Measurements from ENCODE around the gene MACIR. TPM values are rescaled to one million over a fixed set of nuclear protein-coding genes. Genes with fewer than 3 reads are reported as not detected.

MACIR gene
- total and polyA plus RNA-seq, 2 donors (not counting 1 experiment from before 2014, with no cell fraction given): 3.5 to 7.3 TPM

GRCh38 chr5:103232393-103232999, 26.1 kb upstream of the MACIR start:
- H4K20me1 ChIP-seq (ENCODE audit: control insufficient read depth, extremely low read depth, insufficient read depth, low read length): no peaks in the 10 kb centered on the region
- DNase-seq (ENCODE audit: low read depth in 2 of 2): peak; percentile 44 to 63
- H3K9me3 ChIP-seq (ENCODE audit: control insufficient read depth, insufficient read depth, low read depth, low read length): no peaks in the 10 kb centered on the region
- no peaks in the 10 kb centered on the region for H3K27me3 ChIP-seq (ENCODE audit: control insufficient read depth, insufficient read depth, low read length)
- TF ChIP-seq EZH2 (IDR thresholded peaks at IDR 0.05; ENCODE audit: low read length, missing control alignments) (no peak), CTCF (conservative IDR thresholded peaks at IDR 0.05 in 1 of 2, IDR thresholded peaks at IDR 0.05 in 1 of 2; ENCODE audit: low read depth in 1 of 2, low read length in 2 of 2) (peak; percentile 70 to 84)
- H3K4me2 ChIP-seq (ENCODE audit: extremely low read depth, insufficient read depth, low read length): no peak overlapping the region
- H3K79me2 ChIP-seq (ENCODE audit: control insufficient read depth, insufficient read depth, low read length): no peaks in the 10 kb centered on the region
- H3K27ac ChIP-seq (ENCODE audit: insufficient read depth, low read length): no peak overlapping the region
- no peaks in the 10 kb centered on the region for H3K36me3 ChIP-seq (ENCODE audit: control insufficient read depth, insufficient read depth, low read length)
- no peak overlapping the region for H2AFZ ChIP-seq (ENCODE audit: low read length)
- no peaks in the 10 kb centered on the region for H3K4me1 ChIP-seq (ENCODE audit: control insufficient read depth, extremely low read depth, insufficient read depth, low read length)
- H3K4me3 ChIP-seq (replicated peaks in 1 of 4; ENCODE audit: control extremely low read depth in 1 of 4, insufficient read depth in 1 of 4, low read depth in 3 of 4, low read length in 4 of 4): no peak overlapping the region
- no peak overlapping the region for H3K9ac ChIP-seq (ENCODE audit: insufficient read depth, low read length)

- H3K4me2 ChIP-seq (ENCODE audit: extremely low read depth, insufficient read depth, low read length): no peak overlapping the region
- peak in 1 of 2 donors; percentile 61 for DNase-seq (ENCODE audit: low read depth in 2 of 2)
- no peak for TF ChIP-seq EZH2 (IDR thresholded peaks at IDR 0.05; ENCODE audit: low read length, missing control alignments)
These were observed 24.2 kb upstream of the MACIR start for GRCh38 chr5:103234239-103234975.

GRCh38 chr5:103235891-103236290, 22.7 kb upstream of the MACIR start:
- H2AFZ ChIP-seq (ENCODE audit: low read length): no peak overlapping the region
- no peaks in the 10 kb centered on the region for H3K36me3 ChIP-seq (ENCODE audit: control insufficient read depth, insufficient read depth, low read length)
- H3K4me3 ChIP-seq (replicated peaks in 1 of 4; ENCODE audit: control extremely low read depth in 1 of 4, insufficient read depth in 1 of 4, low read depth in 3 of 4, low read length in 4 of 4): no peak overlapping the region
- H3K27me3 ChIP-seq (ENCODE audit: control insufficient read depth, insufficient read depth, low read length): no peaks in the 10 kb centered on the region
- H3K79me2 ChIP-seq (ENCODE audit: control insufficient read depth, insufficient read depth, low read length): no peaks in the 10 kb centered on the region
- H3K4me2 ChIP-seq (ENCODE audit: extremely low read depth, insufficient read depth, low read length): no peak overlapping the region
- H3K27ac ChIP-seq (ENCODE audit: insufficient read depth, low read length): no peak overlapping the region
- H4K20me1 ChIP-seq (ENCODE audit: control insufficient read depth, extremely low read depth, insufficient read depth, low read length): no peaks in the 10 kb centered on the region
- H3K4me1 ChIP-seq (ENCODE audit: control insufficient read depth, extremely low read depth, insufficient read depth, low read length): no peaks in the 10 kb centered on the region
- H3K9ac ChIP-seq (ENCODE audit: insufficient read depth, low read length): no peak overlapping the region
- no peaks in the 10 kb centered on the region for H3K9me3 ChIP-seq (ENCODE audit: control insufficient read depth, insufficient read depth, low read depth, low read length)
- TF ChIP-seq CTCF (conservative IDR thresholded peaks at IDR 0.05 in 1 of 2, IDR thresholded peaks at IDR 0.05 in 1 of 2; ENCODE audit: low read depth in 1 of 2, low read length in 2 of 2): no peak
- TF ChIP-seq EZH2 (IDR thresholded peaks at IDR 0.05; ENCODE audit: low read length, missing control alignments): no peak
- no peak for DNase-seq (ENCODE audit: low read depth in 2 of 2)

More at GRCh38 chr5:103234239-103234975, 24.2 kb upstream of the MACIR start:
- Histone ChIP-seq H4K20me1 (ENCODE audit: control insufficient read depth, extremely low read depth, insufficient read depth, low read length) (no peaks in the 10 kb centered on the region), H3K27ac (ENCODE audit: insufficient read depth, low read length) (no peak overlapping the region), H3K79me2 (ENCODE audit: control insufficient read depth, insufficient read depth, low read length) (no peaks in the 10 kb centered on the region), H3K9ac (ENCODE audit: insufficient read depth, low read length) (no peak overlapping the region), H3K36me3 (ENCODE audit: control insufficient read depth, insufficient read depth, low read length) (no peaks in the 10 kb centered on the region), H3K9me3 (ENCODE audit: control insufficient read depth, insufficient read depth, low read depth, low read length) (no peaks in the 10 kb centered on the region), H3K4me3 (replicated peaks in 1 of 4; ENCODE audit: control extremely low read depth in 1 of 4, insufficient read depth in 1 of 4, low read depth in 3 of 4, low read length in 4 of 4) (no peak overlapping the region), H3K4me1 (ENCODE audit: control insufficient read depth, extremely low read depth, insufficient read depth, low read length) (no peaks in the 10 kb centered on the region), H3K27me3 (ENCODE audit: control insufficient read depth, insufficient read depth, low read length) (no peaks in the 10 kb centered on the region), H2AFZ (ENCODE audit: low read length) (no peak overlapping the region)

Data from fibroblast of lung (primary cell).